Neural progenitor cell (in vitro differentiated cells): Measurements from ENCODE around the gene NKD2.

Experiments
- CTCF ChIP-seq: fragments of 200-600 bp; sonication (generic); IDR thresholded peaks from 2 replicates; pipeline ENCODE4 v1.5.1; 2017; ENCODE audit warnings: antibody characterized with exemption, mild to moderate bottlenecking
- EZH2 ChIP-seq: fragments of 200-600 bp; sonication (generic); IDR thresholded peaks from 2 replicates; pipeline ENCODE4 v1.6.1; 2017; ENCODE audit warnings: antibody characterized with exemption, mild to moderate bottlenecking, moderate library complexity
- EZH2phosphoT487 ChIP-seq: fragments of 200-600 bp; sonication (generic); IDR thresholded peaks from 2 replicates; pipeline ENCODE4 v1.6.1; 2017; ENCODE audit warnings: antibody characterized with exemption

GRCh38 chr5:1051366-1051720 lies 42.7 kb downstream of the NKD2 start:
- TF ChIP-seq CTCF (no peak), EZH2phosphoT487 (no peak), EZH2 (no peak)
